CD4-positive, alpha-beta T cell treated with Interleukin-12 subunit alpha and Interleukin-12 subunit beta, for 1 hour (primary cell): Measurements from ENCODE around the gene CSNK1G1.
"Not testable (repeated sequence)": the region's sequence is repeated elsewhere in the genome, so short reads cannot be mapped to it uniquely, and the experiment has no call there.

Experiments used
- DNase-seq: peaks from one replicate; pipeline ENCODE4 v3.0.0-alpha.2; 2020

The CSNK1G1 gene

DNA sequence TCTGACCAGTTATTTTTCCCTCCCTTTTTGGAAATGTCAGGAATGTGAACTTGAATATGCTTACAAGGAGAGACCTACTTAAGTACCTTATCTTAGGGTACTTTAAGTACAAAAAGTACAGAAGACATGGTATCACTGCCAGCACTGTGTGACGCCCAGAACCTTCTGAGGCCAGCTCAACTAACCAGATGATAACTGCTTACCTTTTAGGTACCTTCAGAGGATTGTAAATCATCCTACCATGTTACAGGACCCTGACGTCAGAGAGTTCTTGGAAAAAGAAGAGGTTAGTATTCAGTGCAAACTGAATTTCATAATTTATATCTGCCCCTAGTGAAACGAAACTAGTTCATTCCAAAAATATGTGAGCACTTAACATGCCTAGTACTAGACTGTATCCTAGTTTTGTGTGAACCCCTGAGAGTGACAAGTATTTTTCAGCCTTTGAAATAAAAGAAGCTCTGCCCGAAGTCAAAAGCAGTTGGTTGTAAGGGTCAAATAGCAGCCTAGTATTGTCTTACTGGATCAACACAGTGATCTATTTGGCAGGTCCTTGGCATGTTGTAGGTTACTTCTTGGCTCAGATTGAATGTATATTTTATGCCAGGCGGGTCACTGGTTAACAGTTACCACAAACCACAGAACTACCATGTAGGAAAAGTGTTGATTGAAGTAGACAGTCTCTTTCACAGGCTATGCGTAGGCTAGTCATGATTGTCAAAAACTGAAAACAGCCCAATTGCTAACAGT, 228.3 kb downstream of the CSNK1G1 start:
- no peak for DNase-seq

DNA sequence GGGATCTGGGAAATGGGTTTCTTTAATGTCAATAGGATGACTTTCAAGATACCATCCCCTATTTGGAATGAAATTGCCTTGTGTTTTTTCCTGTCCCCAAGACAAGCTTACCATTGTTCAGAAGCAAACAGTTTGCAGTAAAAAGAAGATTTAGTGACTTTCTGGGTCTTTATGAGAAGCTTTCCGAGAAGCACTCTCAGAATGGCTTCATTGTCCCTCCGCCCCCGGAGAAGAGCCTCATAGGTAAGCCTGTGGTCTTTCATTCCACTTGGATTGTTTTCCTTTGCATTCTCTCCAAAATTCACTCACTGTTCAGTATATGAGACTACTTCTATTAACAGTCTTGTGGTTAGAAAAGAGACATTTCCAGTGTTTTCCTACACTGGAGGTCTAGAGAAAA, 230.0 kb downstream of the CSNK1G1 start:
- DNase-seq, result no peak

DNA sequence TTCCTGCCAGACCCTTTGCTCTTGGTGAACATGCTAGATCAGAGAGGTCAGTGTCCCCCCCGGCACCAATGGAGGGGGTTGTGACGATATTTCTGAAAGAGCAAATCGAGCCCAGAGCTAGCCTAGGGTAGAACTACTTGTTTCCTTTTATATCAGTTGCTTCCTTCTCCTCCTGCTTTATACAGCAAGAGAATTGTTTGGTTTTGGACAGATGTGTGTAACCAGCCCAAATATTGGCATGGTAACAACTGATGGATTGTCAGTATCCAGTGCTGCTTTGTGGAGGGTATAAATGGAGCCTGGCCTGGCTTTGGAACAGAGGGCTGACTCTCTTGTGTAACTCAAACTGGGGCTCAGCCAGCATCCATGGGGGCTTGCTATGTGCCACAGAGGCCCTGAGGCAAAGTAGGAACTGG, 233.0 kb downstream of the CSNK1G1 start:
- DNase-seq, result no peak

DNA sequence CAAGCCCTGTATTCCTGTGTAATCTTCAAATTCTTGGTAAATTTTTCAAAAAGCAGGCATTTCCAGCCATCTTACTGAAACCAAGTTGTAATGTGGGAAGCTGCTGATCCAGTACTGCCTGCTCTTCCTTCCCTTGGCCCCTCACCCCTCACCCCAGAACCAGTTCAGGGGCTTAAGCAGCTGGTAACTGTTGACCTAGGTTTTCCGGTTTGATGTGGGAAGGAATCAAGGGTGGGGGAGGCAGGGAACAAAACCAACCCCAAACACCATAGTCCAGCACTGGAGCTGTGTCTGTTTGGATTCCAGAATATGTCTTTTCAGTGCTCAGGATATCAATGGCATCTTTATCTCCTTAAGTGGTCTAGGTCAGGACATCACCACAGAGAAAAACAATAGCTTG, 233.5 kb downstream of the CSNK1G1 start:
- no peak for DNase-seq

DNA sequence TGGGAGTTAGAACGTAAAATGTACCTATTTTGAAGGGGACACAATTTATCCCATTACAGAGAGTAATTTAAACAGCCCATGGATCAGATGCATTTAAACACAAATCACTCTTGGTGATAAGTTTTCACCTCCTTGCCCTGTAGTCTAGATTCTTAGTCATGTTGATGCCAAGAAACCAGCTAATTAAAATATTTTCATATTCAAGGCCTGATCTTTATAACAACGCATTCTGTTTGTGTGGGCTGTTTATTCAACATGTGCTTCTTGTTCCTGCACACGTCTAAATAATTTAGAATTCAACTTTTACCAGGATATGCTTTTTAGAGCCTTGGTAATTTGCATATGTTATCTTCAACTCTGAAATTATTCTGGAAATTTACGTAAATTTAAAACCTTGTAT, 234.4 kb downstream of the CSNK1G1 start:
- no peak for DNase-seq

DNA sequence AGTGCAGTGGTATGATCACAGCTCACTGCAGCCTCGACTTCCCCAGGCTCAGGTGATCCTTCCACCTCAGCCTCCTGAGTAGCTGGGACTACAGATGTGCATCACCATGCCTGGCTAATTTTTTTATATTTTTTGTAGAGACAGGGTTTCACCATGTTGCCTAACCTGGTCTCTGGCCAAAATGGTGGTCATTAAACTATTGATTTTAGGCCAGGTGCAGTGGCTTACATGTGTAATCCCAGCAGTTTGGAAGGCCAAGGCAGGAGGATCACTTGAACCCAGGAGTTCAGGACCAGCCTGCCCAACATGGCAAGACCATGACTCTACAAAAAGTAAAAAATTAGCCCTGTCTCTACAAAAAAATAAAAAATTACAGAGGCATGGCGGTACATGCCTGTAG, 235.7 kb downstream of the CSNK1G1 start:
- not testable (repeated sequence) for DNase-seq

DNA sequence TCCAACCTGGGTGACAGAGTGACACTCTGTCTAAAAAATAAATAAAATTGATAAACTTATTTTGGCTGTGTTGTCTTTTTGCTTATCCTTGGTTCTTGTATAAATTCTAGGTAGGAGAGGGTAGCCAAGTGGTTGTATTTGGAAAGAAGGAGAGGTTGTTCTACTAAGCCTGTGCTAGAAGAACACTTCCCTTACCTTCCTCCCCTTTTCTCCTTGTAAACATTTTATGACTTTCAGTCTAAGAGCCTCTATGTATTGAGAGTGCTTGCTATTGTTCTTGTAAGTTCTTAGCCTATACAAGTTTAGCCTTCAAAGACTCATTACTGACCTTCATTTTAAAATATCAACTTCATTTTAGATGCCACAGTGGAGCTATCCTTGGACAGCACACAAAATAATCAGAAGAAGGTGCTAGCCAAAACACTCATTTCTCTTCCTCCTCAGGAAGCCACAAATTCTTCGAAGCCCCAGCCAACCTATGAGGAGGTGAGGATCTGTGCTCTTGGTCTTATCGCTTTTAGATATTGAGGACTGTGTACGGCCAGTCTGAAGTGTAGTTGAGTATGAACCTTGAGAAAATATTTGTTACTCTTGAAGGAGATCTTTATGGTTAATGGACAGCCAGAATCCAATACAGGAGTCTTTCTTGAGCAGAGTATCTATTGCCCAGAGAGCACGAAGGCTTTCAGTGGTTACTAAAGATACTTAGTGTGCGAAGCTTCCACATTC, 238.1 kb downstream of the CSNK1G1 start:
- no peak for DNase-seq
